Measurements from ENCODE around the gene RNF217.

GRCh38 chr6:124995131-124995530, 32.9 kb downstream of the RNF217 start:
- TF ChIP-seq, protein P1, sequence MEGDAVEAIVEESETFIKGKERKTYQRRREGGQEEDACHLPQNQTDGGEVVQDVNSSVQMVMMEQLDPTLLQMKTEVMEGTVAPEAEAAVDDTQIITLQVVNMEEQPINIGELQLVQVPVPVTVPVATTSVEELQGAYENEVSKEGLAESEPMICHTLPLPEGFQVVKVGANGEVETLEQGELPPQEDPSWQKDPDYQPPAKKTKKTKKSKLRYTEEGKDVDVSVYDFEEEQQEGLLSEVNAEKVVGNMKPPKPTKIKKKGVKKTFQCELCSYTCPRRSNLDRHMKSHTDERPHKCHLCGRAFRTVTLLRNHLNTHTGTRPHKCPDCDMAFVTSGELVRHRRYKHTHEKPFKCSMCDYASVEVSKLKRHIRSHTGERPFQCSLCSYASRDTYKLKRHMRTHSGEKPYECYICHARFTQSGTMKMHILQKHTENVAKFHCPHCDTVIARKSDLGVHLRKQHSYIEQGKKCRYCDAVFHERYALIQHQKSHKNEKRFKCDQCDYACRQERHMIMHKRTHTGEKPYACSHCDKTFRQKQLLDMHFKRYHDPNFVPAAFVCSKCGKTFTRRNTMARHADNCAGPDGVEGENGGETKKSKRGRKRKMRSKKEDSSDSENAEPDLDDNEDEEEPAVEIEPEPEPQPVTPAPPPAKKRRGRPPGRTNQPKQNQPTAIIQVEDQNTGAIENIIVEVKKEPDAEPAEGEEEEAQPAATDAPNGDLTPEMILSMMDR (IDR thresholded peaks at IDR 0.05): no peak
- TF ChIP-seq EP300 (IDR thresholded peaks at IDR 0.05): no peak
